NOMO-1 (cell line): ENCODE results near the gene FBRSL1.
"Not testable (repeated sequence)": the region's sequence is repeated elsewhere in the genome, so short reads cannot be mapped to it uniquely, and the experiment has no call there.

Experiments
- DNase-seq, 2 experiments: peaks; one replicate each; lab custom pipeline; 2025; ENCODE audit not compliant: unreplicated experiment in 2 of 2; lab: John Stamatoyannopoulos, UW

FBRSL1 gene

GRCh38 chr12:132522592-132523380 is 32.8 kb downstream of the FBRSL1 start:
- no peak for DNase-seq

GRCh38 chr12:132523576-132524331 is 33.8 kb downstream of the FBRSL1 start:
- DNase-seq = peak; percentile 32 to 49

- no peak for DNase-seq
These were observed 34.5 kb downstream of the FBRSL1 start for GRCh38 chr12:132524405-132524804.

GRCh38 chr12:132525011-132525832 is 35.3 kb downstream of the FBRSL1 start:
- no peak for DNase-seq

- no peak for DNase-seq
These were observed 36.0 kb downstream of the FBRSL1 start for GRCh38 chr12:132525833-132526455.

- DNase-seq = no peak
These were observed 37.4 kb downstream of the FBRSL1 start for GRCh38 chr12:132527186-132527882.

- DNase-seq = no peak
These were observed 37.9 kb downstream of the FBRSL1 start for GRCh38 chr12:132527883-132528264.

- DNase-seq = no peak
These were observed 38.7 kb downstream of the FBRSL1 start for GRCh38 chr12:132528564-132529106.

GRCh38 chr12:132529156-132529839 is 39.3 kb downstream of the FBRSL1 start:
- no peak for DNase-seq

- DNase-seq = no peak
These were observed 40.0 kb downstream of the FBRSL1 start for GRCh38 chr12:132529906-132530305.

GRCh38 chr12:132530447-132530846 is 40.5 kb downstream of the FBRSL1 start:
- no peak for DNase-seq

GRCh38 chr12:132530851-132531250 is 40.9 kb downstream of the FBRSL1 start:
- no peak for DNase-seq

- DNase-seq = not testable (repeated sequence)
These were observed 43.0 kb downstream of the FBRSL1 start for GRCh38 chr12:132532711-132533583.

GRCh38 chr12:132533584-132533958 is 43.6 kb downstream of the FBRSL1 start:
- DNase-seq = no peak

- no peak for DNase-seq
These were observed 44.1 kb downstream of the FBRSL1 start for GRCh38 chr12:132534076-132534475.

GRCh38 chr12:132535019-132535418 is 45.1 kb downstream of the FBRSL1 start:
- DNase-seq = no peak

- no peak for DNase-seq
These were observed 46.3 kb downstream of the FBRSL1 start for GRCh38 chr12:132536102-132536876.

- no peak for DNase-seq
These were observed 47.1 kb downstream of the FBRSL1 start for GRCh38 chr12:132537049-132537448.
